ENCODE results near the gene OCA2.

- TF ChIP-seq POLR2AphosphoS5 (IDR thresholded peaks at IDR 0.05; ENCODE audit: low read depth, low read length) (no peak), CTCF (IDR thresholded peaks at IDR 0.05) (no peak), REST (IDR thresholded peaks at IDR 0.05; ENCODE audit: insufficient read depth in 1 of 2, low read depth in 2 of 2, low read length in 1 of 2) (no peak), SIN3A (IDR thresholded peaks at IDR 0.05; ENCODE audit: borderline replicate concordance, insufficient read depth, low read depth, low read length) (no peak), TCF7L2 (IDR thresholded peaks at IDR 0.05; ENCODE audit: low read depth, low read length) (no peak)
These were observed 192.3 kb downstream of the OCA2 start for GRCh38 chr15:27906802-27907201.

Data from Panc1 (cell line).